NCI-H2227 (cell line): Measurements from ENCODE around the gene CCNI2.

Experiments
- DNase-seq: peaks from one replicate; lab custom pipeline; 2025; ENCODE audit not compliant: unreplicated experiment; lab: John Stamatoyannopoulos, UW

The CCNI2 gene

GRCh38 chr5:132749506-132749905 lies 2.3 kb downstream of the CCNI2 start:
- no peak for DNase-seq

GRCh38 chr5:132750471-132751230 lies 3.4 kb downstream of the CCNI2 start:
- no peak for DNase-seq

DNA sequence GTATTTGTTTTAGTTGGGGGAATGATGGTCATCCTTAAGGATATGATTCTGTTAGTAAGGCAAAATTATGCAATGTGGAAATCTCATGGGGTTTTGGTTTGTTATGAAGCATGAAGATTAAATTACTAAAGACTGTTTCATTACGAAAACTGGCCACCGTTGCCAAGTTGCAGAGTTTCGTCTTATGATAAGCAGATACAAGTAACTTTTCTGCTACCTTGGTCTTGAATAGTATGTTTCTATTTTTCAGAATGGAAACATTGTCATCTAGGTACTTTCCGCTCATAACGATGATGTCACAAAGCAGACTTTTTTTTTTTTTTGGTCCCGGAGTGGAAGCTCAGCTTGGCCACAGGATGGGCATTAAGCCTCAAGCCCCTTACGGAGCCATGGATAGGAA lies 4.2 kb downstream of the CCNI2 start:
- no peak for DNase-seq

DNA sequence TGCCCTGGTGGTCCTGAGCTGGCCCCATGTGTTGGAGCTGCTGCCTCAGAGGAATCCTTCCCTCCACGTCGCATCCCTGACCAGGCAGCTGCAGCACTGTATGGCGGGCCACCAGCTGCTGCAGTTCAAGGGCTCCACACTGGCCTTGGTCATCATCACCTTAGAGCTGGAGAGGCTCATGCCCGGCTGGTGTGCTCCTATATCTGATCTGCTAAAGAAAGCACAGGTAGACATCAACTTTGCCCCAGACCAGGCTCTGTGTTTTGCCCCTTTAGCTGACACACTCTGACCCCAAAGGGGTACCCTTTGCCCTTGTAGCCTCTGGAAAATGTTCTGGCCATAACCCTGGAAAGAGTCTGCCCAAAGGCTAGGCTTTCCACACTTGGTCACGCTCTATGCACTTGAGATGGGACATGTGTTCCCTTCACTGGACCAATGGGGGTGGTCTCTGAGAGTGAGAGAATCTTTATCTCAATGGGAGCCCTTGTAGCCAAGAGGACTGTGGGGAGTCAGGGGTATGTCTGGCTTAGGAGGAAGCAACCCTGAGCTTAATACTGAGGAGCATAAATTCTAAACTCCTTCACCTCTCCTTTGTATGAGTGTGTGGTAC lies 4.8 kb downstream of the CCNI2 start:
- DNase-seq: no peak

GRCh38 chr5:132752581-132753125 lies 5.4 kb downstream of the CCNI2 start:
- DNase-seq: no peak

DNA sequence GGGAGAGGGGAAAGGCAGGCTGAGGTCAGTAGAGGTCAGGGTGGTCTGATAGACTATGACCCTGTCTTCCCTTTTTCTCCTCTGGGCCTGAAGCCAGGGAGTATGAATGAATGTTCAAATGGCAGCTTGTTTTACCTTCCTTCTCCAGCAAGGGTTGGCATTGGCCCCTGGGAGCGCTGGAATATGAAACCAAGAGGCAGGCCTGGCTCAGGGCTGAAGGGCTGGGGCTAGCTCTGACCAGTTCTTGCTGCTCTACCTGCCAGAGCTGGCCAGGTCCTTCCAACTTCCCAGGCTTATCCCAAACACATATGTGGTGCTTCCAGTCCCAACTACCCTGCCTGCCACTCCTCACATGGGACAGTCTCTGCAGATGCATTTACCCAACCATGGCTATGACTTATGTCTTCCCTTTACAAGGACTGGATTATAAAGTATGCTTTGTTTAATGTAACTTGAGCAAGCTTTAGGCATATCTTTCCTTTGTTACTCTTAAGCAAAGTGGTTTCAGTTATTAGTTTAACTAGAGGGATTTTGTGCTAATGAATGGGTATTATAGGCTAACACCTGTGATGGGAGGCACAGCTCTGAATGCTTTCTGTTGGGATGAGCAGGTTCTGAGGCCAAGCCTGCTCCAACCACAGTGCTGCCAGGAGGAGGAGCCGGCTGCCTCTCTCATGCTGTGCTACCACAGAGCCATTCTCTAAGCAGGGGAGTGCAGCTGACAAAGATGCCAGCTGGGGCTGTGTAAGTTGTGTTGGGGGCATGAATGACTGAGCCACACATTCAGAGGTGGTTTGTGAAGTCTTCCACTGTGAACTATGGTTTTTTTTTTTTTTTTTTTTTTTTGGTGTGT lies 6.1 kb downstream of the CCNI2 start:
- DNase-seq: peak; percentile 18

DNA sequence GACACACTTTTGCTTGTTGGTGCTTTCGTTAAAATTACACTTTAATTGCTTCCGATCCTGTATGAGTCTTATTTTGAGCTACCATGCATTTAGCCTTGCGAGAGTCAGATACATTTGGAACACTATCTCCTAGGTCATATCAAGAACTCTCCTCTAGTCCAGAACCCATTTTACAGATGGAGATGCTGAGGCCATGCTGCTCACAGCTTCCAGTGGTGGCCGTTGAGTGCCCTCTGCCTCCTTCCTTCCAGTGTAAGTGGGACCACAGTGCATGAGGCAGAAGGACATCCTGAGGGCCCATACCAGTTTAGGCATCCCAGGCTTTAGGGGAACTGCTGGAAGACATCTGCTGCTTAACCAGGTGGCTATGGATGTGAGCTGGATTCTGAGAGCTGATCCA lies 6.9 kb downstream of the CCNI2 start:
- no peak for DNase-seq

GRCh38 chr5:132754947-132755346 lies 7.7 kb downstream of the CCNI2 start:
- DNase-seq: no peak

- DNase-seq: no peak
These were observed 9.3 kb downstream of the CCNI2 start for GRCh38 chr5:132756542-132756941.

DNA sequence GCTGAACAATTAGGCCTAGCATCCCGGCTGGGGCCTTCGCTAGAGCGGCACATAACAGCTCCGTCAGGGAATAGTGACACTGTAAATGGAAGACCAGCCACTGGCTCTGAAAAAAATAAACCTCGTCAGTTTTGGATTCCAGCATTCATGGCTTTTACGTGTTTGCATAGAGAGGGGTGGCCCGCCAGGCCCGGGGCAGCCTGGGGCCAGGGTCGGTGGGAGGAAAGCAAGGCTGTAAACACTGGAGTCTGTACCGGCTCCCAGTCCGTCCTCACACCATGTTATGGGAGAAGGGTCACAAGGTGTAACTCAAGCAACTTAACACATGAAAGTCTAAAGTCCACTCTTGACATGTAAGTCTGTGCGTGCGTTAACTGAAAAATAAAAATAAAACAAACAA lies 11.2 kb downstream of the CCNI2 start:
- no peak for DNase-seq

- no peak for DNase-seq
These were observed 12.2 kb downstream of the CCNI2 start for GRCh38 chr5:132759114-132760048.

DNA sequence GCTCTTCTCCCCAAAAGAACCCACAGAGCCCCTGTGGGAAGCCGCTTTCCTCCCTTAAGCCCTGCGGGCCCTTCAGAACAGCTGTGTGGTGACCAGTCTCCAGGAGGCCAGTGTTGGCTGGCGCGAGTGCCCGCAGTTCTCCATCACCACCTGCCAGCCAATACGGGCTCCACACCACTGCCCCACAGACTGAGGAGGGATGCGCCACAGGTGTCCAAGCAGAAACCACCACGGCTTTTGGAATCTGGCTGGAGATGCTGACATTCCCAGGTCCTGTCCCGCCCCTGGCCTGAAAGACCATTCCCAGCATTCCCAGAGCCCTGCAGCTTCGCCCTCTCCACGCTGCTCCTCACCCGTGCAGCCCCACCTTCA lies 12.8 kb downstream of the CCNI2 start:
- DNase-seq: no peak

- DNase-seq: no peak
These were observed 13.5 kb downstream of the CCNI2 start for GRCh38 chr5:132760601-132761317.

- no peak for DNase-seq
These were observed 14.4 kb downstream of the CCNI2 start for GRCh38 chr5:132761321-132762240.

GRCh38 chr5:132762246-132763000 lies 15.2 kb downstream of the CCNI2 start:
- DNase-seq: no peak

- no peak for DNase-seq
These were observed 16.2 kb downstream of the CCNI2 start for GRCh38 chr5:132763181-132764036.

GRCh38 chr5:132764051-132764450 lies 16.8 kb downstream of the CCNI2 start:
- DNase-seq: no peak
